Kidney epithelial cell (primary cell): Measurements from ENCODE around the gene STOML2. TPM values are rescaled to one million over a fixed set of nuclear protein-coding genes. Genes with fewer than 3 reads are reported as not detected.
A peak's percentile ranks its signal among the peaks of the same experiment; 100 is the strongest.

Experiments
- DNase-seq: peaks from one replicate; pipeline ENCODE4 v3.0.0-alpha.2; 2010; ENCODE audit warnings: low read depth
- H3K27me3 ChIP-seq: 2 replicates; pipeline ENCODE4 v1.6.0; 2011; ENCODE audit warnings: low read length; ENCODE audit not compliant: control insufficient read depth, insufficient read depth
- H3K36me3 ChIP-seq: 2 replicates; pipeline ENCODE4 v1.5.1; 2011; ENCODE audit warnings: low read length; ENCODE audit not compliant: control insufficient read depth, insufficient read depth
- H3K4me3 ChIP-seq: 2 replicates; pipeline ENCODE4 v1.5.1; 2011; ENCODE audit warnings: low read depth, mild to moderate bottlenecking, control low read depth, low read length
- total RNA-seq: library from RNA; depleted of rRNA; stranded (reverse); fragments of >200 nt; gene quantifications from 2 replicates; pipeline ENCODE4 v1.2.3, GENCODE V29; 2015
- TF ChIP-seq, protein P1 (sequence below): IDR thresholded peaks from 2 replicates; pipeline ENCODE4 v1.5.1; 2011; ENCODE audit warnings: mild to moderate bottlenecking, moderate library complexity, low read length, control low read depth, inconsistent platforms; ENCODE audit not compliant: insufficient read depth, poor library complexity, severe bottlenecking

Gene STOML2
- total RNA-seq, 1 donor from 2014 or later, result 264 TPM

DNA sequence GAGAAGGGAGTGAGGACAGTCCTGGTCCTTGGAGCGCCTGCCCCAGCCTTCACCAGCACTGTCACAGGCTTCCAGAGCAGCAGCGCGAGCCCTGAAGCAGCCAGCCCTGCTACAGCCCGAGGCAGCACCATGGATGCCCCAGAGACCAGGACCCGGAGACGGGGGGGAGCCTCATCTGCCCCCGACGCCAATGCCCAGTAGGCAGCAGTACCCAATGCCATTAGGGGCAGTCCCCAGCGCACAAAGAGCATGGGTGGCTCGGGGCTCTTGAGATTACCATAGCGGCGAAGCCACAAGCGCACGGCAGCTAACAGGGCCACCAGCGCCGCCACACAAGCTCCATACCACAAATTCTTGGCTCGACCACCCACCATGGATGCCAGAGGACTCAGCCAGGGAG is 11.4 kb downstream of the STOML2 start:
- DNase-seq, result no peak

DNA sequence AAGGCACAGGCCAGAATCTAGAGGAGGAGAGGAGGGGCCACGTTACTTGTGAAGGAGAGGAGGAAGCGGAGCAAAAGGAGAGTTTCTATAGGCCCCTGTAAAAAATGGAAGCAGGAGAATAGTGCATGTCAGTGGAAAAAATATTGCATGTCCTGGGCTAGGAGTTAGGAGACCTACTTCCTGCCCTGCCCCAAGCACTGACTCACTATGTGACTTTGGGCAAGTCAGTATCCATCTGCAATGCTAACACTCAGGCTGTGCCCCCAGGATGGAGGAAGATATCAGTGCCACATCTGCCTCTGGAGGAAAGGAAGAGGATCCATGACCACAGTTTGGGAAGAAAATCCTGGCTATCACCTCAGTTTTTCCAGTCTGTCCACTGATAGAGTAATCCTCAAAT is 13.5 kb downstream of the STOML2 start:
- no peaks in the 10 kb centered on the region for H3K36me3 ChIP-seq
- H3K4me3 ChIP-seq, result no peak overlapping the region
- DNase-seq, result no peak
- H3K27me3 ChIP-seq, result no peaks in the 10 kb centered on the region
- TF ChIP-seq, protein P1, sequence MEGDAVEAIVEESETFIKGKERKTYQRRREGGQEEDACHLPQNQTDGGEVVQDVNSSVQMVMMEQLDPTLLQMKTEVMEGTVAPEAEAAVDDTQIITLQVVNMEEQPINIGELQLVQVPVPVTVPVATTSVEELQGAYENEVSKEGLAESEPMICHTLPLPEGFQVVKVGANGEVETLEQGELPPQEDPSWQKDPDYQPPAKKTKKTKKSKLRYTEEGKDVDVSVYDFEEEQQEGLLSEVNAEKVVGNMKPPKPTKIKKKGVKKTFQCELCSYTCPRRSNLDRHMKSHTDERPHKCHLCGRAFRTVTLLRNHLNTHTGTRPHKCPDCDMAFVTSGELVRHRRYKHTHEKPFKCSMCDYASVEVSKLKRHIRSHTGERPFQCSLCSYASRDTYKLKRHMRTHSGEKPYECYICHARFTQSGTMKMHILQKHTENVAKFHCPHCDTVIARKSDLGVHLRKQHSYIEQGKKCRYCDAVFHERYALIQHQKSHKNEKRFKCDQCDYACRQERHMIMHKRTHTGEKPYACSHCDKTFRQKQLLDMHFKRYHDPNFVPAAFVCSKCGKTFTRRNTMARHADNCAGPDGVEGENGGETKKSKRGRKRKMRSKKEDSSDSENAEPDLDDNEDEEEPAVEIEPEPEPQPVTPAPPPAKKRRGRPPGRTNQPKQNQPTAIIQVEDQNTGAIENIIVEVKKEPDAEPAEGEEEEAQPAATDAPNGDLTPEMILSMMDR, result no peak

More for the DNA sequence above, 11.4 kb downstream of the STOML2 start:
- H3K4me3 ChIP-seq, result no peak overlapping the region
- H3K36me3 ChIP-seq, result no peaks in the 10 kb centered on the region
- no peaks in the 10 kb centered on the region for H3K27me3 ChIP-seq
- TF ChIP-seq, protein P1, result no peak

DNA sequence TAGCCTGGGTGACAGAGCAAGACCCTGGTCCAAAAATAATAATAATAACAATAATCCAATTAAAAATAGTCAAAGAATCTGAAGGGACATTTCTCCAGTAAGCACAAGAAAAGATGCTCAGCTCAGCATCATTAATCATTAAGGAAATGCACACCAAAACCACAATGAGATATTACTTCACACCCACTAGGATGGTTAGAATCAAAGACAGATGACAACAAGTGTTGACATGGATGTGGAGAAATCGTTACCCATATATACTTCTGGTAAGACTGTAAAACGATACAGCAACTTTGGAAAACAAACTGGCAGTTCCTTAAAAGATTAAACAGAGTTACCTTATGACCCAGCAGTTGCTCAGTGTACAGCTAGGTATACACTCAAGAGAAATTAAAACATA is 17.9 kb downstream of the STOML2 start:
- no peak overlapping the region for H3K4me3 ChIP-seq
- no peak for DNase-seq
- TF ChIP-seq, protein P1, result no peak

DNA sequence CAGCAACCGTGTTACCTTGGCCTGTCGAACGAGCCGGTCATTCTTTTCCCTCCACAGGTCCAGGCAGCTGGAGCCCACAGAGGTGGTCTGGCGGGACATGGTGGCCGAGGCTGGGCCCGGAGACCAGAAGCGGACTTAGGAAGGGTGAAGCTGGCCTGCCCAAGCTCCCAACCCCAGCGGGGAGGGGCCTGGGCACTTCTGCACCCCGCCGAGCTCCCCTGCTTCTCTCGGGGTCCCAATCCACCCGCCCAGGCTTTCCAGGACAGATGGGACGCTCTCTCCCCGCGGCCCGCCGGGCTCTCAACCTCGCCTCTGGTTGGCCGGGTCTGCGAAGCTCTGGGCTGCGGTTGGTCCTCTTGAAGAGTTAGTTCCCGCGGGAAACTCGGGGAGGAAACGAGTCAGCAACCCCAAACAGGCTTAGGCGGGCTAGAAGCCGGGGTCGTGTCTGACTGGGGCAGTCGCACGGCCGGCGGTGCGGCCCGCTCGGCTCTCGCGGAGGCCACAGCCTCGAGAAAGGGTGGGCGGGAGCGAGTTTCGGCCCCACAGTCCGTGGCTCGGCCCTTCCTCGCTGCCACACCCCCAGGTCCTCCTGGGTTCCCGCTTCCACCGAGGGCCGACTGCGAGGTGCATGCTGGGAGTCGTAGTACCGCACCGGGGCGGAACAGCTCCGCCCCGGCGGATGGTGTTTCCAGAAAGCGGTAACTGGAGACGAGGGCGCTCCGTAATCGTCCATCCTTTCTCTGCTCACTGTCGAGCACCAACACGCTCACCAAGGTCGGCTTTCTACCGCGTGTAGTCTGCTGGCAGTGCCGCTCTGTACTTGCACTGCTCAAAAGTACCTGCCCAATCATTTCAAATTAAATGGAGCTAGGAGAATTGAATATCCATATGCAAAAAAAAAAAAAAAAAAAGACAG is 23.2 kb downstream of the STOML2 start, which contains the start of gene FANCG:
FANCG (minus strand) TSS at position 517 of the 916 bp plus-strand sequence; CDS start at position 99, 418 bp downstream.
- TF ChIP-seq, protein P1, result no peak
- H3K4me3 ChIP-seq, result peak within 1 kb of the TSS; percentile 66
- H3K36me3 ChIP-seq, result no peaks in the 10 kb centered on the region
- no peaks in the 10 kb centered on the region for H3K27me3 ChIP-seq
- peak; percentile 67 for DNase-seq

More for the DNA sequence above, 17.9 kb downstream of the STOML2 start:
- H3K27me3 ChIP-seq, result no peaks in the 10 kb centered on the region
- H3K36me3 ChIP-seq, result no peaks in the 10 kb centered on the region

DNA sequence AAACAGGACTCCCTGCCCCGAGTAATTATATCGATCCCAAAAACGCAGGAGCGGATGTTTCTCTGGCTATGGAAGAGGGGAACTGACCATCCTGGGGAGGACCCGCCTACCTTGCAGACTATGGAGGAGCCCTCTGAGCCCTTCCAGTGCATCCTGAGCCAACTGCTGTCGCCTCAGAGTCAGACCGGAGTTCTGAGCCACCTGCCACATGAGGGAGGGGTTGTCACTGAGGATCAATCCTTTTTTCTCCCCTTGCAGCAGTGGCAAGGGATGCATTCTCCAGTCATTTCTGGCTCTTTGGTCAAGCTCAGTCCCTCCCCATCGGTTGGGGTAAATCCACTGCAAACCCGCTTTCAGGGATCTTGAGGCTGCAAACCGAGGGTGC is 23.9 kb downstream of the STOML2 start:
- H3K36me3 ChIP-seq, result no peaks in the 10 kb centered on the region
- TF ChIP-seq, protein P1, result no peak
- no peak for DNase-seq
- H3K4me3 ChIP-seq, result peak overlapping the region; percentile 66
- no peaks in the 10 kb centered on the region for H3K27me3 ChIP-seq
